ENCODE measurements around the gene MRGPRF. TPM values are rescaled to one million over a fixed set of nuclear protein-coding genes. Genes with fewer than 3 reads are reported as not detected.
A peak's percentile ranks its signal among the peaks of the same experiment; 100 is the strongest.

MRGPRF gene
- total and polyA plus RNA-seq, 7 donors, result 1.7 to 3.8 (median 2.7) TPM

GRCh38 chr11:69010964-69011623, 2.0 kb downstream of the MRGPRF start:
- peaks cover 0 to 74% (median 24%) of the 10 kb centered on the region in 3 donors for H3K27me3 ChIP-seq (ENCODE audit: insufficient read depth in 3 of 3, low read length in 2 of 3)
- H3K4me1 ChIP-seq, result peaks cover 11% of the 10 kb centered on the region
- no peak for TF ChIP-seq CTCF (IDR thresholded peaks at IDR 0.05)
- no peaks in the 10 kb centered on the region for H3K36me3 ChIP-seq (ENCODE audit: insufficient read depth in 1 of 2, low read depth in 1 of 2)
- H3K9me3 ChIP-seq, result no peaks in the 10 kb centered on the region
- peak overlapping the region; percentile 53 for H3K4me3 ChIP-seq
- WGBS, 3 donors, result 8 to 13% (median 8%) methylated on average over 38 to 43 of the region's 43 CpGs
- intact Hi-C loops (cut with DNase I), result no loop called here
- DNase-seq, result peak; percentile 79 to 82
- peak overlapping the region; percentile 41 for H3K27ac ChIP-seq
- peak in 3 of 4 donors; percentile 54 to 65 (median 62) for ATAC-seq

- Histone ChIP-seq H3K4me3 (peak overlapping the region; percentile 53), H3K4me1 (peaks cover 11% of the 10 kb centered on the region), H3K27me3 (ENCODE audit: insufficient read depth in 3 of 3, low read length in 2 of 3) (peaks cover 0 to 74% (median 24%) of the 10 kb centered on the region in 3 donors), H3K9me3 (no peaks in the 10 kb centered on the region), H3K27ac (peak overlapping the region; percentile 41), H3K36me3 (ENCODE audit: insufficient read depth in 1 of 2, low read depth in 1 of 2) (no peaks in the 10 kb centered on the region)
- 28 to 47% (median 30%) methylated on average over 9 of the region's 9 CpGs for WGBS, 3 donors
- peak in 1 of 2 donors; percentile 47 for DNase-seq
- intact Hi-C loops (cut with DNase I), result no loop called here
- TF ChIP-seq CTCF (IDR thresholded peaks at IDR 0.05), result no peak
- no peak for ATAC-seq
These were observed 2.6 kb downstream of the MRGPRF start for GRCh38 chr11:69010361-69010891.

GRCh38 chr11:69009441-69010211, 3.4 kb downstream of the MRGPRF start:
- 65 to 73% (median 72%) methylated on average over 15 to 16 of the region's 16 CpGs for WGBS, 3 donors
- TF ChIP-seq CTCF (IDR thresholded peaks at IDR 0.05), result no peak
- no peaks in the 10 kb centered on the region for H3K9me3 ChIP-seq
- peak overlapping the region; percentile 4 for H3K27ac ChIP-seq
- no peaks in the 10 kb centered on the region for H3K36me3 ChIP-seq (ENCODE audit: insufficient read depth in 1 of 2, low read depth in 1 of 2)
- H3K4me3 ChIP-seq, result no peak overlapping the region
- H3K4me1 ChIP-seq, result peaks cover 11% of the 10 kb centered on the region
- H3K27me3 ChIP-seq (ENCODE audit: insufficient read depth in 3 of 3, low read length in 2 of 3), result peaks cover 0 to 78% (median 21%) of the 10 kb centered on the region in 3 donors
- ATAC-seq, result no peak
- peak in 1 of 2 donors; percentile 48 for DNase-seq
- intact Hi-C loops (cut with DNase I), result no loop called here

- H3K27me3 ChIP-seq (ENCODE audit: insufficient read depth in 3 of 3, low read length in 2 of 3), result peaks cover 0 to 77% (median 18%) of the 10 kb centered on the region in 3 donors
- DNase-seq, result peak; percentile 82 to 83
- H3K9me3 ChIP-seq, result no peaks in the 10 kb centered on the region
- intact Hi-C loops (cut with DNase I), result no loop called here
- peak in 3 of 4 donors; percentile 29 to 48 (median 43) for ATAC-seq
- H3K4me1 ChIP-seq, result peaks cover 11% of the 10 kb centered on the region
- H3K27ac ChIP-seq, result peak overlapping the region; percentile 4
- no peak overlapping the region for H3K4me3 ChIP-seq
- 55 to 72% (median 57%) methylated on average over 17 of the region's 17 CpGs for WGBS, 3 donors
- H3K36me3 ChIP-seq (ENCODE audit: insufficient read depth in 1 of 2, low read depth in 1 of 2), result no peaks in the 10 kb centered on the region
- no peak for TF ChIP-seq CTCF (IDR thresholded peaks at IDR 0.05)
These were observed 4.2 kb downstream of the MRGPRF start for GRCh38 chr11:69008737-69009440.

Measured in psoas muscle (tissue), 8 donors.